HG03558 (cell line): ENCODE data around the gene PABPC3.

Experiments
- ATAC-seq: cut with Tn5 transposase; IDR thresholded peaks from one replicate; pipeline ENCODE4 v1.9.1; 2021; ENCODE audit warnings: moderate number of reproducible peaks; ENCODE audit not compliant: unreplicated experiment; ENCODE audit errors: extremely low read depth

The PABPC3 gene

GRCh38 chr13:25095851-25096453 is at the start of gene PABPC3:
PABPC3 (plus strand) TSS chr13:25096136; CDS start chr13:25096199, 63 bp downstream.
- ATAC-seq = no peak

- ATAC-seq = no peak
Measured at GRCh38 chr13:25046274-25046984, 49.5 kb upstream of the PABPC3 start.

GRCh38 chr13:25046985-25047511 is 48.9 kb upstream of the PABPC3 start:
- no peak for ATAC-seq

GRCh38 chr13:25051065-25051464 is 44.9 kb upstream of the PABPC3 start:
- no peak for ATAC-seq

GRCh38 chr13:25059166-25059565 is 36.8 kb upstream of the PABPC3 start:
- ATAC-seq = no peak

- ATAC-seq = no peak
Measured at GRCh38 chr13:25059958-25060357, 36.0 kb upstream of the PABPC3 start.

GRCh38 chr13:25062479-25062878 is 33.5 kb upstream of the PABPC3 start:
- ATAC-seq = no peak

GRCh38 chr13:25064396-25064795 is 31.5 kb upstream of the PABPC3 start:
- no peak for ATAC-seq

- ATAC-seq = no peak
Measured at GRCh38 chr13:25065974-25066770, 29.8 kb upstream of the PABPC3 start.

GRCh38 chr13:25067064-25067463 is 28.9 kb upstream of the PABPC3 start:
- no peak for ATAC-seq

- no peak for ATAC-seq
Measured at GRCh38 chr13:25068810-25069209, 27.1 kb upstream of the PABPC3 start.

- ATAC-seq = no peak
Measured at GRCh38 chr13:25069236-25069635, 26.7 kb upstream of the PABPC3 start.

GRCh38 chr13:25069911-25070310 is 26.0 kb upstream of the PABPC3 start:
- ATAC-seq = no peak

- ATAC-seq = no peak
Measured at GRCh38 chr13:25080773-25081172, 15.2 kb upstream of the PABPC3 start.

GRCh38 chr13:25084096-25084495 is 11.8 kb upstream of the PABPC3 start:
- ATAC-seq = no peak

- no peak for ATAC-seq
Measured at GRCh38 chr13:25085125-25085742, 10.7 kb upstream of the PABPC3 start.

GRCh38 chr13:25088562-25089221 is 7.2 kb upstream of the PABPC3 start:
- no peak for ATAC-seq

- ATAC-seq = no peak
Measured at GRCh38 chr13:25097426-25097825, 1.5 kb downstream of the PABPC3 start.

- ATAC-seq = no peak
Measured at GRCh38 chr13:25103711-25104110, 7.8 kb downstream of the PABPC3 start.

- ATAC-seq = no peak
Measured at GRCh38 chr13:25109341-25109740, 13.4 kb downstream of the PABPC3 start.
